Cortex of kidney (tissue), 1 donor: ENCODE data around the gene PRSS53.

Experiments used
- DNase-seq: peaks from one replicate; lab custom pipeline; 2025; lab: John Stamatoyannopoulos, UW

The PRSS53 gene

DNA sequence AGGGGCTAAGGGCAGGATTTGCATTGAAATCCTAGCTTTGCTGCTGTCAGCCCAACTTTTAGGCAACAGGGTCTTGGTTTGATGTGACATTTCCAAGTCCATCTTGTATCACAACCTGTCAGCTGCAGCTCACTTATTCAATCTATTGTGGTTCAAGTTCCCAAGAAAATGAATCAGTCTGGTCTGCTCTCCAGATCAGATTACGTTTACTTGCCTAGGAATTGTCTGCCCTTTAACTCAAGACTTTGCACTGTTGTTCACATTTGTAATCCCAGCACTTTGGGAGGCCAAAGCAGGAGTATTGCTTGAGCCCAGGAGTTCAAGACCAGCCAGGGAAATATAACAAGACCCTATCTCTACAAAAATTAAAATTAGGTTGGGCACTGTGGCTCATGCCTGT, 45.4 kb downstream of the PRSS53 start:
- no peak for DNase-seq

DNA sequence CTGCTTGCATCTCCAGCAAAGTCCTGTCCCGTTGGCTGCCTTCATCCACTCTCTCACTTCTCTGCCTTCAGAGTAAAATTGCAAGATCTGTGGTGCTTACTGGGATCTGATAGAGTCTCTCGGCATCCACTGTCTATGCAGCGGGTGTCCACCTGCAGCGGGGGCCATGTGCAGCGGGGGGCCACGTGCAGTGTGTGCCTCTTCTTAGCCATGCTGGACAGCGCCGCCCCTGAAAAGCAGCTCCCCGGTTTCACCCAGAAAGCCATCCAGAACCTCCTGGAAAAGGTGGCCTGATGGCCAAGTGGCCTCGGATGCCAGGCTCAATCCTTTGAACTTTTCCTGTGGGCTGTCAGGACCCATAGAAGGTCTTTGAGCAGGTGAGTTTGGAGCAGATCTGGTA, 45.9 kb downstream of the PRSS53 start:
- DNase-seq, result no peak

DNA sequence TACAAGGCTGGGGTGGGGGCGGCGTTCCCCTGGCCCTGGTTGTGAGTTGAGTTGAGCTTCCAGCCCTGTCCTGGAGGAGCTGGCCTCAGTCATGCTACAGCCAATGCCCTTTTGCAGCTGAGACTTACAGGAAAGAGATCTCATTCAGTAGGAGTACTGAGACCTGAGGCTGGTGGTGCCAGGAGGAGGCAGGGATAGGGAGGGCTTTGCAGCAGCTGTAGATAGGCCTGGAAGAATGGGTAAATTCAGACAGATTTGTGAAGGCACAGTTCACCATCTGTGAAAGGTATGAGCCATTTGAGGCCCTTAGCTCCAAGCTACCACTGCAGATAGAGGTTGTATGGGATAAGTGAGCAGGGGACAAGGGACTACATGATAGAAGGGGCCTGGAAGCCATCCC, 49.8 kb downstream of the PRSS53 start:
- no peak for DNase-seq

DNA sequence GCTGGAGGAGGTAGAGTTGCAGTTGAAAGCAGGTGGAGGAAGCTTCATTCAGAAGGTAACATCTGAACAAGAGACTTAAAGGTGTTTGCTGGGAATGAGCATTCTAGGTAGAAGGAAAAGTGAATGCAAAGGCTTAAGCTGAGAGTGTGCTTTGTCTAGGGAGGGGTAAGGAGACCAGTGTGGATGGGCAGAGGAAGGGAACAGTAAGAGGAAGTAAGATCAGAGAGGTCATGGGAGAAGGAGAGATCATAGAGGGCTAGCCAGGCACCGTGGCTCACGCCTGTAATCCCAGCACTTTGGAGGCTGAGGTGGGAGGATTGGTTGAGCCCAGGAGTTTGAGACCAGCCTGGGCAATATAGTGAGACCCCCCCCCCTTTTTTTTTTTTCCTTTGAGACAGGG, 52.1 kb downstream of the PRSS53 start:
- no peak for DNase-seq

DNA sequence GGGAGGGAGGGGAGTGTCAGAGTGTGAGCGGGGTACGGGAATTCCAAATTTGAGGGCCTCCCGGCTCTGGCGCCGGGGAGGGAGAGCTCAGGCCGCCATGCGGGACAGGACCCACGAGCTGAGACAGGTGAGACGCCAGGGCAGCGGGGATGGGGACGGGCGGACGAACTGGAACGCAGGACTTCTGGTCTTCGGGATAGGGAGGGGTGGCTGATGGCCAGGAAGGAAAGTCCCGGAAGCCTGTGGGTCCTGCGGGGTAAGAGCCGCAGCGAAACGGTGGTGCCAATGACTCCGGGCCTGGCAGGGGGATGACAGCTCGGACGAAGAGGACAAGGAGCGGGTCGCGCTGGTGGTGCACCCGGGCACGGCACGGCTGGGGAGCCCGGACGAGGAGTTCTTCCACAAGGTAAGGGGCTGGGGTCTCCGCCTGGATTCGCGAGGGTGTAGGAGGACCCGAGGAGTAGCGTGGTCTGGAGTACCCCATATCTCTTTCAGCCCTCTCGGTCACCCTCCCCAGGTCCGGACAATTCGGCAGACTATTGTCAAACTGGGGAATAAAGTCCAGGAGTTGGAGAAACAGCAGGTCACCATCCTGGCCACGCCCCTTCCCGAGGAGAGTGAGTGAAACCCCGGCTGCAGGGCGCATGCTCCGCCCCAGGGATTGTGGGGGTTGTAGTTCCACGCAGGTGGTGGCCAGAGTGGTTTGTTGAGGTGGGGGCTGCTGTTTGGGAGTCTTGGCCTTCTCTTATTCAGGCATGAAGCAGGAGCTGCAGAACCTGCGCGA, 54.8 kb downstream of the PRSS53 start:
- DNase-seq, result no peak
